A549 (cell line): Measurements from ENCODE around the gene CCND1. TPM values are rescaled to one million over a fixed set of nuclear protein-coding genes. Genes with fewer than 3 reads are reported as not detected.

ENCODE experiments used
- ATAC-seq, 2 experiments: fragments of 200-7000 bp in 1 of 2; fragments of >200 bp in 1 of 2; cut with Nextera tagmentation in 1 of 2; cut with Tn5 transposase in 1 of 2; 3 replicates each; pipeline versions ENCODE4 v1.8.0 to v1.9.1; 2018 to 2020; ENCODE audit warnings: mild to moderate bottlenecking in 1 of 2, moderate library complexity in 1 of 2
- CTCF ChIA-PET: fragments of 300-600 bp; sonication (Branson Sonifier 250); formaldehyde crosslinking; extraction: SDS; loops from one replicate; lab custom pipeline; 2021; ENCODE audit warnings: antibody characterized with exemption, inconsistent platforms; lab: Yijun Ruan, JAX
- POLR2A ChIA-PET: fragments of 350-600 bp; formaldehyde crosslinking; extraction: SDS; loops from one replicate; lab custom pipeline; 2021; ENCODE audit warnings: antibody characterized with exemption, inconsistent platforms; lab: Yijun Ruan, JAX
- DNase-seq, 2 experiments: peaks; one replicate each; pipeline versions ENCODE4 v3.0.0 to v3.0.0-alpha.2; 2011 to 2016; ENCODE audit warnings: low read depth in 1 of 2, low spot score in 1 of 2
- FAIRE-seq: peaks from 2 replicates; lab custom pipeline; 2011; peaks lifted over from hg19 to GRCh38; lab: Jason Lieb, UNC
- H3K27ac ChIP-seq, 2 experiments: fragments of >200 bp; sonication (Bioruptor Twin); formaldehyde crosslinking; 3 replicates each; pipeline ENCODE4 v1.5.1; 2016 to 2017
- H3K4me1 ChIP-seq: fragments of >200 bp; sonication (Bioruptor Twin); formaldehyde crosslinking; 3 replicates; pipeline ENCODE4 v1.6.1; 2016
- H3K4me2 ChIP-seq: fragments of >200 bp; sonication (Bioruptor Twin); formaldehyde crosslinking; 3 replicates; pipeline ENCODE4 v1.6.1; 2016
- H3K4me3 ChIP-seq: fragments of >200 bp; sonication (Bioruptor Twin); formaldehyde crosslinking; 3 replicates; pipeline ENCODE4 v1.5.1; 2016
- H3K9me3 ChIP-seq: fragments of >200 bp; sonication (Bioruptor Twin); formaldehyde crosslinking; 3 replicates; pipeline ENCODE4 v1.6.1; 2016
- ATOH8 ChIP-seq: fragments of 250-450 bp; sonication (Bioruptor Pico); IDR thresholded peaks from 2 replicates; pipeline ENCODE4 v1.5.0; 2020; ENCODE audit warnings: low read depth, mild to moderate bottlenecking, moderate library complexity
- CBX8 ChIP-seq: fragments of 200-600 bp; sonication (generic); IDR thresholded peaks from 2 replicates; pipeline ENCODE4 v1.6.1; 2016
- E2F6 ChIP-seq: IDR thresholded peaks from 2 replicates; pipeline ENCODE4 v1.6.1; 2012; ENCODE audit warnings: low read depth, borderline replicate concordance
- EHF ChIP-seq: fragments of 250-450 bp; sonication (Bioruptor Pico); IDR thresholded peaks from 2 replicates; pipeline ENCODE4 v1.5.0; 2020; ENCODE audit warnings: mild to moderate bottlenecking
- EHMT2 ChIP-seq: fragments of 200-600 bp; sonication (generic); IDR thresholded peaks from 2 replicates; pipeline ENCODE4 v1.6.1; 2016; ENCODE audit warnings: antibody characterized with exemption, low read depth, mild to moderate bottlenecking, moderate library complexity
- EP300 ChIP-seq, 2 experiments: fragments of >200 bp; sonication (Bioruptor Twin); formaldehyde crosslinking; IDR thresholded peaks; 2 replicates in 1 of 2; 3 replicates in 1 of 2; pipeline ENCODE4 v1.6.1; 2016 to 2017
- FOSB ChIP-seq: fragments of 250-450 bp; sonication (Bioruptor Pico); IDR thresholded peaks from 2 replicates; pipeline ENCODE4 v1.5.0; 2020; ENCODE audit warnings: mild to moderate bottlenecking, moderate library complexity
- FOSL2 ChIP-seq, 2 experiments: fragments of 450-650 bp in 1 of 2; fragments of >200 bp in 1 of 2; sonication (Bioruptor Twin) in 1 of 2; formaldehyde crosslinking; IDR thresholded peaks; 2 replicates each; pipeline versions ENCODE4 v1.5.0 to v1.6.1; 2016 to 2020; ENCODE audit warnings: mild to moderate bottlenecking in 1 of 2, moderate library complexity in 1 of 2
- FOXS1 ChIP-seq: fragments of 250-450 bp; sonication (Bioruptor Pico); IDR thresholded peaks from 2 replicates; pipeline ENCODE4 v1.5.0; 2020; ENCODE audit warnings: mild to moderate bottlenecking, moderate library complexity
- GATA3 ChIP-seq: IDR thresholded peaks from 2 replicates; pipeline ENCODE4 v1.6.1; 2012; ENCODE audit warnings: borderline replicate concordance
- HDAC2 ChIP-seq: fragments of 200-600 bp; sonication (generic); IDR thresholded peaks from 2 replicates; pipeline ENCODE4 v1.6.1; 2016
- HOXB13 ChIP-seq: fragments of 250-450 bp; sonication (Bioruptor Pico); IDR thresholded peaks from 2 replicates; pipeline ENCODE4 v1.5.0; 2020; ENCODE audit warnings: low read depth, mild to moderate bottlenecking, moderate library complexity
- JUN ChIP-seq, 2 experiments: fragments of >200 bp; sonication (Bioruptor Twin); formaldehyde crosslinking; IDR thresholded peaks; 2 replicates in 1 of 2; 3 replicates in 1 of 2; pipeline ENCODE4 v1.6.1; 2016 to 2017
- MYC ChIP-seq: IDR thresholded peaks from 2 replicates; pipeline ENCODE4 v1.6.1; 2012; ENCODE audit warnings: mild to moderate bottlenecking, inconsistent platforms, low read length, improper control_type of control experiment, borderline replicate concordance
- NFE2L2 ChIP-seq: fragments of 150-350 bp; conservative IDR thresholded peaks from 2 replicates; pipeline ENCODE4 v1.6.1; 2014; ENCODE audit warnings: low read length
- RFX5 ChIP-seq: fragments of 450-650 bp; IDR thresholded peaks from 2 replicates; pipeline ENCODE4 v1.7.1; 2014; ENCODE audit warnings: antibody characterized with exemption, mild to moderate bottlenecking, moderate library complexity
- RNF2 ChIP-seq: fragments of 200-600 bp; sonication (generic); IDR thresholded peaks from 2 replicates; pipeline ENCODE4 v1.6.1; 2016; ENCODE audit warnings: low read depth, mild to moderate bottlenecking, antibody characterized with exemption, moderate library complexity, borderline replicate concordance
- SMC3 ChIP-seq: fragments of >200 bp; sonication (Bioruptor Twin); formaldehyde crosslinking; IDR thresholded peaks from 3 replicates; pipeline ENCODE4 v1.6.1; 2018; ENCODE audit warnings: inconsistent platforms
- TP53 ChIP-seq: fragments of 250-450 bp; sonication (Bioruptor Pico); IDR thresholded peaks from 2 replicates; pipeline ENCODE4 v1.5.0; 2021; ENCODE audit warnings: mild to moderate bottlenecking, moderate library complexity
- ZC3H11A ChIP-seq: fragments of 450-650 bp; IDR thresholded peaks from 2 replicates; pipeline ENCODE4 v1.6.1; 2014; ENCODE audit warnings: antibody characterized with exemption, mild to moderate bottlenecking
- ZFP36 ChIP-seq: fragments of 450-650 bp; IDR thresholded peaks from 2 replicates; pipeline ENCODE4 v1.6.1; 2014; ENCODE audit warnings: borderline replicate concordance; ENCODE audit not compliant: partially characterized antibody
- ZSCAN20 ChIP-seq: fragments of 250-450 bp; sonication (Bioruptor Pico); IDR thresholded peaks from 2 replicates; pipeline ENCODE4 v1.8.0; 2022; ENCODE audit warnings: mild to moderate bottlenecking, moderate library complexity
- WGBS: methylation state at CpG from one replicate; pipeline ENCODE4 v1.1.6; 2017; ENCODE audit errors: missing lambda C conversion rate; 5-methylcytosine and 5-hydroxymethylcytosine counted together
- polyA plus RNA-seq, 4 experiments: library from polyadenylated mRNA; depleted of rRNA in 3 of 4; stranded (reverse); fragments of >200 nt; fragmentation: RNase III in 1 of 4; extraction: RNeasy Plus Mini Kit Qiagen cat#74134 plus additional on column Dnase treatment in 1 of 4; gene quantifications; 2 replicates in 3 of 4; 3 replicates in 1 of 4; pipeline ENCODE4 v1.2.3, GENCODE V29; 2011 to 2017
- TF ChIP-seq, protein P1 (sequence below): fragments of >200 bp; sonication (Bioruptor Twin); formaldehyde crosslinking; IDR thresholded peaks from 3 replicates; pipeline ENCODE4 v1.6.1; 2016
- TF ChIP-seq, protein P2 (sequence below): IDR thresholded peaks from 2 replicates; pipeline ENCODE4 v1.6.1; 2012
- TF ChIP-seq, protein P3 (sequence below): fragments of 150-350 bp; IDR thresholded peaks from 2 replicates; pipeline ENCODE4 v1.6.1; 2014; ENCODE audit warnings: low read depth, mild to moderate bottlenecking, low read length

Gene CCND1
- polyA plus RNA-seq, 2 of the 4 experiments (the other 2 are of a cell fraction), result 131 to 136 TPM

DNA sequence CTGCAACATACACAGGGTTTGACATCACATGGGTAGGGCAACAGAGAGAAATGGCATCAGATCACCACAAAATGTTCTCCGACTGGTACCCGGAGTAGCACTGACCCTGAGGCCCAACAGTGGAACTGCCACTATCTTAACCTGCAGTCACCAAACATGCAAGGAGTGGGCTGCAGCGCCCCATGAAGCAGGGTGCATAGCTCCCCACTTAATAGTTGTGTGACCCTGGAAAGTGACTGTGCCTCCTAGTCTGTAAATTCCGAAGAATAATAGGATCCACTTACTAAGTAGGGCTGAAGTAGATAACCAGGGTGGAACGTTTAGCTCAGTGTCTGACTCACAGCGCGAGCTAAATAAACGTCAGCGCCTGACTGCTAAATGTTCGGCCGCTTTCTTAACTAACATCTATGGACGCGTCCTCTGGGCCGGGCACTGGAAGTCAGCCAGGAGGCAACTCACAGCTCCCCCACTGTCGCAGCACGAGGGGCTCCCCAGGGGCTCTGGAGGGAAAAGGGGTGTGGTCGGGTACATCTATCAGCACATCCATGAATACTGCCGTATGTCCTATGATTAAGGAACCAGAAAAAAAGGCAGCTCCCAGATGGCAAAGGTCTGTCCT, 33.4 kb downstream of the CCND1 start:
- Histone ChIP-seq H3K4me3 (peak overlapping the region; percentile 86), H3K27ac (peak overlapping the region; percentile 87 to 95), H3K4me2 (peak overlapping the region; percentile 97), H3K9me3 (no peaks in the 10 kb centered on the region), H3K4me1 (peaks cover 29% of the 10 kb centered on the region)
- DNase-seq (no peak), FAIRE-seq (no peak), ATAC-seq (peak in 1 of 2 experiments; percentile 15; a peak in 3 of 6 replicates)
- TF ChIP-seq FOXS1 (CRISPR knock-in tag) (no peak), EHF (CRISPR knock-in tag) (no peak), FOSB (CRISPR knock-in tag) (no peak), CBX8 (no peak), TP53 (no peak), MYC (no peak), HOXB13 (CRISPR knock-in tag) (no peak), ATOH8 (no peak), E2F6 (no peak), FOSL2 (IDR thresholded peaks at IDR 0.05) (no peak), FOSL2 (CRISPR knock-in tag; IDR thresholded peaks at IDR 0.05) (no peak), EHMT2 (no peak), NFE2L2 (no peak), HDAC2 (no peak), GATA3 (no peak), ZSCAN20 (CRISPR knock-in tag) (no peak)
- TF ChIP-seq, protein P1, sequence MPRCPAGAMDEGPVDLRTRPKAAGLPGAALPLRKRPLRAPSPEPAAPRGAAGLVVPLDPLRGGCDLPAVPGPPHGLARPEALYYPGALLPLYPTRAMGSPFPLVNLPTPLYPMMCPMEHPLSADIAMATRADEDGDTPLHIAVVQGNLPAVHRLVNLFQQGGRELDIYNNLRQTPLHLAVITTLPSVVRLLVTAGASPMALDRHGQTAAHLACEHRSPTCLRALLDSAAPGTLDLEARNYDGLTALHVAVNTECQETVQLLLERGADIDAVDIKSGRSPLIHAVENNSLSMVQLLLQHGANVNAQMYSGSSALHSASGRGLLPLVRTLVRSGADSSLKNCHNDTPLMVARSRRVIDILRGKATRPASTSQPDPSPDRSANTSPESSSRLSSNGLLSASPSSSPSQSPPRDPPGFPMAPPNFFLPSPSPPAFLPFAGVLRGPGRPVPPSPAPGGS, result no peak
- TF ChIP-seq, protein P2, sequence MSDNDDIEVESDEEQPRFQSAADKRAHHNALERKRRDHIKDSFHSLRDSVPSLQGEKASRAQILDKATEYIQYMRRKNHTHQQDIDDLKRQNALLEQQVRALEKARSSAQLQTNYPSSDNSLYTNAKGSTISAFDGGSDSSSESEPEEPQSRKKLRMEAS, result no peak
- CTCF ChIA-PET, result interaction anchor here (0.7 to 4.1 kb wide), 16 partner anchors 9 to 600 kb away, joined by 3 to 25 read pairs (median 3); no protein-coding TSS in a partner anchor
- POLR2A ChIA-PET, result interaction anchor here (2.2 kb wide), 1 partner anchor 378 kb away, joined by 5 read pairs; no protein-coding TSS in a partner anchor
- 11% methylated on average over 18 of the region's 18 CpGs for WGBS

- Histone ChIP-seq H3K4me3 (peak within 1 kb of the TSS; percentile 86), H3K4me1 (peaks cover 24% of the 10 kb centered on the region), H3K4me2 (peak within 1 kb of the TSS; percentile 97), H3K9me3 (no peaks in the 10 kb centered on the region), H3K27ac (peak within 1 kb of the TSS; percentile 87 to 95)
- ChIA-PET CTCF (interaction anchor here (0.7 to 4.1 kb wide), 17 partner anchors 9 to 601 kb away, joined by 3 to 25 read pairs (median 3); no protein-coding TSS in a partner anchor), POLR2A (interaction anchor here (0.7 to 2.2 kb wide), 5 partner anchors 16 to 381 kb away, joined by 3 to 5 read pairs (median 3); partner anchors contain the start of gene MYEOV)
- FAIRE-seq (no peak), ATAC-seq (peak; percentile 92 to 95), DNase-seq (peak; percentile 92 to 98)
- WGBS, result under 1% methylated on average over 50 of the region's 72 CpGs
- TF ChIP-seq RNF2 (no peak), SMC3 (no peak), EHMT2 (no peak), JUN (IDR thresholded peaks at IDR 0.05) (peak; percentile 71 to 83), RFX5 (0 out of 2 replicates have a peak, but pooled peaks have one; percentile 20), ATOH8 (no peak), EP300 (IDR thresholded peaks at IDR 0.05) (no peak; a peak in 1 of 5 replicates), GATA3 (no peak), EHF (CRISPR knock-in tag) (no peak), E2F6 (peak; percentile 66; the same call in 1 of the 2 replicates), ZFP36 (no peak), ZC3H11A (no peak; the same call in 1 of the 2 replicates), MYC (peak; percentile 60; the same call in 1 of the 2 replicates)
- TF ChIP-seq, protein P3, sequence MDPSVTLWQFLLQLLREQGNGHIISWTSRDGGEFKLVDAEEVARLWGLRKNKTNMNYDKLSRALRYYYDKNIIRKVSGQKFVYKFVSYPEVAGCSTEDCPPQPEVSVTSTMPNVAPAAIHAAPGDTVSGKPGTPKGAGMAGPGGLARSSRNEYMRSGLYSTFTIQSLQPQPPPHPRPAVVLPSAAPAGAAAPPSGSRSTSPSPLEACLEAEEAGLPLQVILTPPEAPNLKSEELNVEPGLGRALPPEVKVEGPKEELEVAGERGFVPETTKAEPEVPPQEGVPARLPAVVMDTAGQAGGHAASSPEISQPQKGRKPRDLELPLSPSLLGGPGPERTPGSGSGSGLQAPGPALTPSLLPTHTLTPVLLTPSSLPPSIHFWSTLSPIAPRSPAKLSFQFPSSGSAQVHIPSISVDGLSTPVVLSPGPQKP, result no peak
- TF ChIP-seq, protein P1, result 0 out of 3 replicates have a peak, but pooled peaks have one; percentile 65
Observed at GRCh38 chr11:69674886-69675714, 34.1 kb downstream of the CCND1 start, which contains the start of gene LTO1. TSS of gene LTO1 (minus strand) at chr11:69675353. CDS start at chr11:69675239, 114 bp downstream.
